NCI-H82 treated with DMSO at 0.1 percent for 48 hours (cell line): ENCODE results near the gene SLC16A4.

Source experiments
- DNase-seq: peaks from one replicate; lab custom pipeline; 2025; ENCODE audit not compliant: unreplicated experiment; lab: John Stamatoyannopoulos, UW

The SLC16A4 gene

DNA sequence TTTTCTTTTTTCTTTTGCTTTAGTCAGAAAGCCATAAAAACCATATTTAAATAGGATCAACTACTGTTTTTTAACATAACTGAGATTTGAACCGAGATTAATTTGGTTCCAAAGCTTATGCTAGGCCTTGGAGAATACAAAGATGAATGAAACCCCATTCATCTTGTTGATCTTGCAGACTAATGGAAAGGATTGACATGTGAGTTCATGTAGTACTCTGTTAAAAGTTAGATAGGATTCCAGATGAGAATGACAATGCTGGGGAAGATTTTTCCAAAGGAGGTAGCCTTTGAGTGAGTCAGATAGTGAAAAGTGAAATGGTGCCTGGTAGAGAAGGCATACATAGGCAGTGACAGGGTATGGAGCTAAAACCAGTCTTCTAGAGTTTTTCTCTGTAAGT lies 29.0 kb downstream of the SLC16A4 start:
- no peak for DNase-seq

GRCh38 chr1:110360431-110360830 lies 30.4 kb downstream of the SLC16A4 start:
- DNase-seq = no peak

GRCh38 chr1:110356379-110356778 lies 34.4 kb downstream of the SLC16A4 start:
- DNase-seq = no peak

DNA sequence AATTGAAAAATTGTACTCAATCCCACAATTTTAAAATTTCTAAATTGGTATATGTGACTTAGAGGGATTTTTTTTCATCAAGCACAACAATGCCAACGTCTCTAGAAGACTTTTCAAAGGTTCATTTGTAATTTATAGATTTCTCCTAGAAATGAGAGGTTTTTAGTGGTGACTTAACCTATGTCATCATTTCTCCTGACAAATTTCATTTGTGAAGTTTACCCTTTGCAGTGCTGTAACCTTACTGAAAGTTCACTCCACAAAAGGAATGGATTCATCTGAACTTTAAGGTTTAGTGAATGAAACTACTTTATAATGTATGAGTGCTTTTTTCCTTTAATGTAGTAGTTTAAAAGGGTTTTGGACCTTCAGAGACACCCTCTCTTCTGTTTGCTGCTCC lies 35.5 kb downstream of the SLC16A4 start:
- DNase-seq = no peak

- DNase-seq = no peak
Observed at GRCh38 chr1:110350360-110350759, 40.5 kb downstream of the SLC16A4 start.

DNA sequence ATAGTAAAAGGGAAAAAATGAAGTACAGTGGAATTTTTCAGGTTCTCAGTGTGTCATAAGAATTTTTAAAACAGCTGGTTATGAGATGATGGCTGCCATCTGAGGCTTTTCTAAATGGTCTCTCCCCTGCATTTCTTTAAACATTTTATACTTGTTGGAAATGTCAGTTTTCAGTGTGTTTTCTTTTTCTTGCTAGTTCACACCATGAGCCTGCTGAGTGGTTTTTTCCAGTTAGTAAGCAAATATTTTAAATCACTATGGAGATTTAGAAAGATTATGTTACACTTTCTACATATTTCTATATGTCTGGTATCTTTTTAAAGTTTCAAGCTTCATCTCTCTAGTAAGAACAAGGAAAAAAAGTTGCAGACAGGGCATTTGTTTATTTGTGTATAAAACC lies 42.1 kb downstream of the SLC16A4 start:
- DNase-seq = no peak

DNA sequence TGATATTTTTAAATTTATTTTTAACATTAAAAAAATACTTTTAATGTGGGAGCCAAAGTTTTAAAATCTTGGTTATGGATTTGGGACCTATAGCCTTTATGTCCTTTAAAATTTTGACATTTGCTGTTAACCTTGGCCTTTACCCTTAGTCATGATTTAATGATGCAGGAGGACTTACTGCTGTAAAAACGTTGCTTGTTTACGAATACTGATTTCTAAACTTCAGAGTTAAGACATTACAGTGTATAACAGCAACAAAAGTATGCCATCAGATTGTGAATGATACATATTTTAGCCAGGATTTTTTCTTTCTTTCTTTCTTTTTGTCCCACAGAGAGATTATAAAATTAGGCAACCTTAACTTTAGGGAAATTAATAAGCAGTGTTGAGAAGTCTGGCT lies 42.8 kb downstream of the SLC16A4 start:
- DNase-seq = no peak

- DNase-seq = no peak
Observed at GRCh38 chr1:110347182-110347893, 43.5 kb downstream of the SLC16A4 start.

DNA sequence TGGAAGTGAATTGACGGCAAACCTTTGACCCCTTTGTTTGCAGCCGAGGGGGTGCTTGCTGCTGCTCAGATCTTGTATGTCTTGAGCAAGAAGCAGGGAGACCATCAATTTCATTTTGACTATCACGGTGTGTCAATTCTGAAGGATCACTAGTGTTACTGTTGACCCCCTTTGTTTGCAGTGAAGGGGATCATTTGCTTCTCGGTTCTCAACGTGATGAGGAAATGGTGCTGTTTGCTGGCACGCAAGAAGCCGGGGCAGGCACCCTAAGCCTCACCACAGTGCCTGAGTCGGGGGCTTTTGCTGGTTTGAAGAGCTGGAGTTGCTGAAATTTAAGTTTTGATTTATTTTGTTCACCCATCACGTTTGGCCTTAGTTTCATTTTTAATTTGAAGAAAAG lies 44.1 kb downstream of the SLC16A4 start:
- no peak for DNase-seq

- DNase-seq = no peak
Observed at GRCh38 chr1:110345480-110345879, 45.3 kb downstream of the SLC16A4 start.

DNA sequence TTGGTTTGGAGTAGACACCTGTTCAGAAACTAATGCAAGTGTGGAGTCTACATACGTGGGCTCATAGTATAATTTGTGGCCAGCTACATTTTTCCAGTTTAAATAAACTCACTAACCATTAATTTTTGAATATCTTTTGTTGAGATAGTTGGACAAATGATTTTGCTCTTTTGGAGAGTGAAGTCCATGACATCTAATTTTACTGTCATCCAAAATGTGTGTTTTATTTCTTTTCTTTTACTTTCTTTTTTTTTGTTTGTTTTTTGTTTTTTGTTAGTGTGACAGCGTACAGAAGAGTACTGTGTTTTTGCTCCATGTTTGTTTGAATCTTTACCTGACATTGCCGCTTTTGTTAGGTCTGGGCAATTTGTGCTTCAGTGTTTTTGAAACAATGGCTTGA lies 46.7 kb downstream of the SLC16A4 start:
- DNase-seq = no peak

DNA sequence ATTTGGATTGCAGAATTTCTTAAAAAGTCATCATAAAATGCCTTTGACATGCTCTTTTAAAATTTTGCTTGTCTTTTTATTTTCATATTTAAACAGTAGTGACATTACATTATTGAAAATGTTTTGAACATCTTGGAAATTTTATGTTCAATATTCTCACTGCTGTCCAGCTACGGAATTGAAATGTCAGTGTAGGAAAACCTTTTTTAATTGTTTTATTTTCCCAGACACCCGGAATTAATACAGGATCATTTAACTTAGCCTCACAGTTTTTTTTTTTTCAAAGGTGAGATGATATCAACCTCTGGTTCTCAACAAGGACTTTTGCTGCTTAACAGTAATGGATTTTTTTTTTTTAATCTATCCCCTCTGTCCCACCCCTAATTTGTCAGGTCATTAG lies 47.6 kb downstream of the SLC16A4 start:
- DNase-seq = no peak

DNA sequence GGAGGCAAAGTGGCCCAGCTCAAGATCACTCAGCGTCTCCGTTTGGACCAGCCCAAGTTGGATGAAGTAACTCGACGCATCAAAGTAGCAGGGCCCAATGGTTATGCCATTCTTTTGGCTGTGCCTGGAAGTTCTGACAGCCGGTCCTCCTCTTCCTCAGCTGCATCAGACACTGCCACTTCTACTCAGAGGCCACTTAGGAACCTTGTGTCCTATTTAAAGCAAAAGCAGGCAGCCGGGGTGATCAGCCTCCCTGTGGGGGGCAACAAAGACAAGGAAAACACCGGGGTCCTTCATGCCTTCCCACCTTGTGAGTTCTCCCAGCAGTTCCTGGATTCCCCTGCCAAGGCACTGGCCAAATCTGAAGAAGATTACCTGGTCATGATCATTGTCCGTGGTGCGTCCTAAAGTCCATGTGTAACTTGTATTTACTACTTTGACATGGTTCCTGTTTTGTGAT lies 48.9 kb downstream of the SLC16A4 start:
- DNase-seq = no peak

- DNase-seq = no peak
Observed at GRCh38 chr1:110341146-110341871, 49.5 kb downstream of the SLC16A4 start.

DNA sequence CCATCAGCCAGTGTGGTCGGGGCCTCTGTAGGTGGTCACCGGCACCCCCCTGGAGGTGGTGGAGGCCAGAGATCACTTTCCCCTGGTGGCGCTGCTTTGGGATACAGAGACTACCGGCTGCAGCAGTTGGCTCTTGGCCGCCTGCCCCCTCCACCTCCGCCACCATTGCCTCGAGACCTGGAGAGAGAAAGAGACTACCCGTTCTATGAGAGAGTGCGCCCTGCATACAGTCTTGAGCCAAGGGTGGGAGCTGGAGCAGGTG lies 50.7 kb downstream of the SLC16A4 start:
- no peak for DNase-seq

DNA sequence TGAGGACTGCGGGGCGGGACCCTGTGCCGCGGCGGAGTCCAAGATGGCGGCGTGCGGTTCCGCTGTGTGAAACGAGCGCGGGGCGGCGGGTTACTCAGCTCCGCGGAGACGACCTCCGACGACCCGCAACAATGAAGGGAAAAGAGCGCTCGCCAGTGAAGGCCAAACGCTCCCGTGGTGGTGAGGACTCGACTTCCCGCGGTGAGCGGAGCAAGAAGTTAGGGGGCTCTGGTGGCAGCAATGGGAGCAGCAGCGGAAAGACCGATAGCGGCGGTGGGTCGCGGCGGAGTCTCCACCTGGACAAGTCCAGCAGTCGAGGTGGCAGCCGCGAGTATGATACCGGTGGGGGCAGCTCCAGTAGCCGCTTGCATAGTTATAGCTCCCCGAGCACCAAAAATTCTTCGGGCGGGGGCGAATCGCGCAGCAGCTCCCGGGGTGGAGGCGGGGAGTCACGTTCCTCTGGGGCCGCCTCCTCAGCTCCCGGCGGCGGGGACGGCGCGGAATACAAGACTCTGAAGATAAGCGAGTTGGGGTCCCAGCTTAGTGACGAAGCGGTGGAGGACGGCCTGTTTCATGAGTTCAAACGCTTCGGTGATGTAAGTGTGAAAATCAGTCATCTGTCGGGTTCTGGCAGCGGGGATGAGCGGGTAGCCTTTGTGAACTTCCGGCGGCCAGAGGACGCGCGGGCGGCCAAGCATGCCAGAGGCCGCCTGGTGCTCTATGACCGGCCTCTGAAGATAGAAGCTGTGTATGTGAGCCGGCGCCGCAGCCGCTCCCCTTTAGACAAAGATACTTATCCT lies 51.2 kb downstream of the SLC16A4 start:
- DNase-seq = no peak

- DNase-seq = peak; percentile 100
Observed at GRCh38 chr1:110338886-110339406, 51.9 kb downstream of the SLC16A4 start, which contains the start of gene RBM15. TSS of gene RBM15 (plus strand) at chr1:110339377. CDS start at chr1:110339406, 29 bp downstream.

GRCh38 chr1:110338309-110338885 lies 52.4 kb downstream of the SLC16A4 start:
- DNase-seq = peak; percentile 86

- DNase-seq = peak; percentile 75
Observed at GRCh38 chr1:110337704-110338308, 53.0 kb downstream of the SLC16A4 start.

DNA sequence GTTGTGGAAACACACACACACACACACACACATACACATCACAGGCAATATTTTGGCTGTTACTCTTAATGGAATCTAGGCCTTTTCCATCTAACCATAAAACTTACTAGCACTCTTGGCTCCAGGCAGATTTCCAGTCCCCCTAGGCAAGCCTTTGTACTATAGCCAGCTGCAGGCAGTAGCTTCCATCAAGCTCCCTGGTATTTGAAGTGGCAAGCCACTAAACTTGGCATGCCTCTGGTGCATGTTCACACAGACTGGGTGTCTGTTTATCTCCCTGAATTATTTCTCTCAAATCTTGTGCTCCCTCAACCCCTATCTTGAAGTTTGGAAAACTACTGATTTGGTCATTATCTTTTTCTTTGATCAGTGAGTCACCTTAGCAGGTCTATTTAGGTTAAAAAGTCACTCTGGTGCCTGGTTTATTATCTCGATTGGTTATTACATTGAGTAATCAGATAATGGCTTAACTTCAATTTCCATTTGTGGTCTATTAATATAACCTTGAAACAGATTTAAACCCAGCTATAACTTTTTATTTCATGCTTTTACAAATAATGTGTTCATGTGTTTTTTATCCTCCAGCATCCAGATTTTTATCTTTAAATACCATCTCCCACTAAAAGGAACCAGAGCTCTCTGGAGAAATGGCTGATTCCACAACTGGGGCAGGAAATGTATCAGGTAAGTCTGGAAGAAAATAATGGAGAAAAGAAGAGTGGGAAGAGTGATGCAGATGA lies 54.4 kb downstream of the SLC16A4 start:
- no peak for DNase-seq
